ENCODE measurements around the gene CDKN2AIPNL.

Gene CDKN2AIPNL, protein sequence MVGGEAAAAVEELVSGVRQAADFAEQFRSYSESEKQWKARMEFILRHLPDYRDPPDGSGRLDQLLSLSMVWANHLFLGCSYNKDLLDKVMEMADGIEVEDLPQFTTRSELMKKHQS

DNA sequence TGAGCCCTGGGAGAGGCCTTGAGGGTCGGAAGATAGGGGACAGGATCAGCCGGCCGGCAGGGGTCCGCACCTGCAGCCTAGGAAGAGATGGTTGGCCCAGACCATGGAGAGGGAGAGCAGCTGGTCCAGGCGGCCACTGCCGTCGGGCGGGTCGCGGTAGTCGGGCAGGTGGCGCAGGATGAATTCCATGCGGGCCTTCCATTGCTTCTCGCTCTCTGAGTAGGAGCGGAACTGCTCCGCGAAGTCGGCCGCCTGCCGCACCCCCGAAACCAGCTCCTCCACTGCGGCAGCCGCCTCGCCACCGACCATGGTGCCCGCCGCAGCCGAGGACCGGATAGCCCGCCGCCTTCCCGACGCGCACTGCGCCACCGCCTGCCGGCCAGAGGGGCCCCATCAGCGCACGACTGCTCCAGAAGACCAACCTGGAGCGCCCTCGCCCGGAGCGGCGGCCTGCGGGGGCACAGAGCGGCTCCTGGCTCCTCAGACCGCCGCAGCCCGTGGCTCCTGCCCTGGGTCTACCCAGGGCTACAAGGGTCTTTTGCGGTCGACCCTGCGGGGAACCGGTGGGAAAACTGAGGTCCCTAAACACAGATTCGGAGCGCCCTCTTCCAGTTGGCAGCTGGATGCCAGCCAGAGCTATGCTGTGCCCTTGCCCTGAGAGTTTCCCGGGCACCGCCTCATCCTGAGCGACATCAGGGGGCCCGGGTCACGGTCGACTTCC is at the start of gene CDKN2AIPNL:
Gene CDKN2AIPNL (minus strand): TSS at position 336 of the 721 bp plus-strand sequence. CDS start 27 bp downstream, at position 309.
- peak; percentile 84 for DNase-seq

DNA sequence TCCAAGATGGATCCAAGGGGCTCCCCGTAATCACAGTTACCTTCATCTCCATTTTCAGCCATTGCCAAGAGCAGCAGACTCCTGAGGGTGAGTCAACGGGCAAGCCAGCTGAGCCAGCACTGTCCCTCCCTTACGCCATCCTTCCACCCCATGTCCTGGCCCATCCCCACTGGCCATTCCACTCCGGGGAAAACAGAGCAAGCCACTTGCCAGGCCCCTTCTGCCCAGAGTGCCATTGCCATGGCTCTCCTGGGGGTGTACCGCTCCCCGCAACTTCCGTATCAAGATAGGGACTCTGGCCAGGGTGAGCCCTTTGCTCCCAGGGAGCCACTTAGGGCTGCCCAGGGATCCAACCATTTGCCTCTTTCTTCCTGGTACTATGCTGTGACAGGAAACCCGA is 48.9 kb upstream of the CDKN2AIPNL start:
- DNase-seq = no peak

DNA sequence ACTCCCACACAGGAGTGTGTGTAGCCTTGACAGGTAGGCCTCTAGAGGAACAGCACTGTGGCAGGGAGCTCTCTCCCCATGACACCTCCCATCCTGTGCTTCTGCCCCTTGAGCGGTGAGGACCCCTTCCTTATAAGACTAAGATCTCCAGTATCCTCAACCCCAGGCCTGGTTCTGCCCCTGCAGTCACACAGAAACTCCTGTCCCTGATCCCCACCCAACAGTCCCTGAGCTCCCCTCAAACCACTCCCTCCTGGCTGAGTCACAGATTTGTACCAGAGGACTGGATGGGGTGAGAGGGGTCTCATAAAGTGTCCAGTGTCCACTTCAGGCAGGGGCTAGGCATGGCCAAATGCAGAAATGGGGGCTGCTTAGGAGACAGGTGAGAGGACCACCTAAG is 47.8 kb upstream of the CDKN2AIPNL start:
- DNase-seq = no peak

DNA sequence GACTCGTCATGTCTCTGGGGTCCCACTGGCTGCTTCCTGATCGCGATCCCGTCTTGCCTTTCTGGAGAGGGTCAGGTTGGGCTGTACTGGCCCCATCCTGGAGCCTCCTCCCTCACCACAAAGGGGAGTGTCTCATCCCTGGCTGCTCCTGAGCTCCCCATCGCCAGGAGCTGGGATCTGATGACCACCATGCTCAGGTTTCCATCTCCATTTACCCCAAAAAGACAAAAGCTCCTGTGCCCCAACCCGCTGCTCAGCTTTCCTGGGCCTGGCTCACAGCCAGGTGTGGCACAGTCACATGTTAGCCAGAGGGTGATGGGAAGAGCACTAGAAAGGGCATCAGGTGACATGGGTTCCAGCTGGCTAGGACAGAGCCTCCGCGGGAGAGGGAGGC is 47.3 kb upstream of the CDKN2AIPNL start:
- no peak for DNase-seq

DNA sequence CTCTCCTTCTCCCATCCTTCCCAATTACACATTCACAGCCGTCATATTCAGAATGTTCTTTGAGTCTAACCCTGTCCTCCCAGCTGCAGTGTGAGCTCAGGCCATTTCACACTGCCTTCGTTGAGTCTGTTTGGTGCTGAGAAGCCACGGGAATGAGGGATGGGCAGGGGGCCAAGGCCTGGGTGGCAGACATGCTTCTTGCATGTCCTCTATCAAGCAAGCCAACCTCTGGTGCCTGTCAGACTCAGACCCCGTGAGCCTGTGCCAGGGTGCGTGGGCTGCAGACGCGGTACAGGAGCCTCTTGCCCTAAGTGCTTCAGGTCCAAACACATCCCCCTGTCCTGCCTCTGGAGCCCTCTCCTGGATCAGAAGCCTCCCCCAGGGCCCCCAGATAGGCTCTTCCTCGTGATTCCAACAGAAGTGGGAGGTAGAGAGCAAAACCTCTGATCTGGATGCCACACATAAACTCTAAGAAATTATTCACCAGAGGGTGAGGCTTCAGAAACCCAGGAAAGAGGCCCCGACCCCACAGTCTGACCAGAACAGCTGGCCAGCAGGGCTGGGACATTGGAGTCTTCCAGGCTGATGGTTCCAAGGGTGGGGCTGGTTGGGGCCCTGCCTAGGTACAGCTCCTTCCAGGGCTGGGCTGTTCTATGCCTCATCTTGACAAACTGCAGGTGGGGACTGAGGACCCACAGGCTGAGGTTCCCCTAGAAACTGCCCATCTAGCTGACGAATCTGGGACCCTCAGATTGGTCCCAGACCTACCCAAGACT is 46.7 kb upstream of the CDKN2AIPNL start:
- DNase-seq = peak; percentile 53

DNA sequence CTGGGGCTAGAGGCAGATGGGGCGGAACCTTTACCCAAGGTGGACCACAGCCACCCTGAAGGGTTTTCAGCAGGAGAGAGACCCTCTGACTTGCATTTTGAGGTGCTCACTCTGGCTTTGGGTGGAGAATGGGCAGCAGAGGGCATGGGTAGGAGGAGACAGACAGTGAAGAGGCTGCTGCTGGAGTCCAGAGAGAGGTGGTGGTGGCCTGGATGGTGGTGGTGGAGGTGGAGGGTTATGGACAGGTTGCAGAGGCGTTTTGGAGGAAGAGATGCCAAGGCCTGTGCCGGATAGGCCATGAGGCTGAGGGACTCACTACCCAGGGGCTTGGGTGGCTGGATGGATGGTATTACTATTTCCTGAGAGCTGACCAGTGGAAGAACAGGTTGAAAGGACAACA is 46.1 kb upstream of the CDKN2AIPNL start:
- no peak for DNase-seq

DNA sequence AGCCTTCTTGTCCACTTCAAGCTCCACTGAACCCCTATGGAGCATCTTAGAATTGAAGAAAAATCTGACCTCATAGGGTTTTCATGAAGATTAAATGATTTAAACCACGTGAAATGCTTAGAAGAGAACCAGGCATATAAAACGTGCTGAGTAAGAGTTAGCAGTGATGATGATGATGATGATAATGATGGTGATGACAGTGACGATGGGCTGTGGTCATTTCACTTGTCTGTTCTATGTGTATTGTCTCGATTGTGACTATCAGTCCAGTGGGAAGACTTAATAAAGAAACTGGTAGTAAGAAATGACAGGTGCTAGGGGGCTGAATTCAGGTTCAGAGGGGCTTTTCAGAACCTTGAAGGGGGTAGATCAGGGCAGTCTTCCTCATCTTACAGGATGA is 45.1 kb upstream of the CDKN2AIPNL start:
- DNase-seq = no peak

DNA sequence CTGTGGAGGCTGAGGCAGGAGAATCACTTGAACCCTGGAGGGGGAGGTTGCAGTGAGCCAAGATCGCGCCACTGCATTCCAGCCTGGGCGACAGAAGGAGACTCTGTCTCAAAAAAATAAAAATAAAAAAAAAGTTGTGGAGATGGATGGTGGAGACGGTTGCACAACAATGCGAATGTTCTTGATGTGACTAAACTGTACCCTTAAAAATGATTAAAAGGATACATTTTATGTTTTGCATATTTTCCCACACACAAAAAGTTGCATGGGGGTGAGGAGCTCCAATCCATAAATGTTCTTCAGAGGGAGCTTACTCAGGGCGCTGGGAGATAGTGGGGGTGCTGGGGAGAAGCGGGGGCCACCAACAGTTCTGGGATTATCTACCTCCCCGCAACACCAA is 43.8 kb upstream of the CDKN2AIPNL start:
- DNase-seq = no peak

DNA sequence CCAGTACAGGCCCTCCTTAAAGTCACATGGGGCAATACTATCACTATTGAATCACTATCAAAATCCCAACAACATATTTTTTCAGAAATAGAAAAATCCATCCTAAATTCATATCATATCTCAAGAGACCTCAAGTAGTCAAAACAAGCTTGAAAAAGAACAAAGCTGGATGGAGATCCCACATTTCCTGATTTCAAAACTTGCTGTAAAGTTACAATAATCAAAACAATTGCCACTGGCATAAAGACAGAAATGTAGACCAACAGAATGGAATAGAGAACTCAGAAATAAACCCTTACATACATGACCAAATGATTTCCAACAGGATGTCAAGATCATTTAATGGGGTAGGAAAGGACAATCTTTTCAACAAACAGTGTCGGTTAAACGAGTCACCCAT is 41.3 kb upstream of the CDKN2AIPNL start:
- no peak for DNase-seq

DNA sequence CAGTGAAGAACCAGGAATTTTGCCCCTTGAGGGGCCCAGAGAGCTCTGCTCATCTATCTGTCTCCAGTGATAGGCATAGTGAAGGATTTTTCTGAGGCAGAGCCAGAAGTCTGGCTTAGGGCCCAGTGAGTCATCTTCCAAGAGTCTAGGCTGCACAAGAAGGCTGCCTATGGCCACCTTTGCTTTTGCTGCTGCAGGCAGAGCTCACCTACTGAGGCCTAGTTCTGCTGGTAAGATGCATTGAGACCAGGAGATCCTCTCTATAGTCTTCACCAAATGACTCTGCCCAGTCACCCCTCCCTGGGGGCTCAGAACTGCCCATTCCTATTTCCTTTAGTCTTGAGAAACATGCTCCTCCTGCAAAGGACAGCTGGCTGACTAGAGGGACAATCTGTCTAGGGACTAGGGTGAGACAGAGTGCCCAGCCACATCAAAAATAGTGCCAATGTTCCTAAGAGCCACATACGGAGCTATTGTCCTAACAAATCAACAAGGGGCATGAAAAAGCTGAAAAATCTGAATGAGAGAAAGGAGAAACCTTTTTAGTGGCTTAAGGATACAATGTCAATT is 40.3 kb upstream of the CDKN2AIPNL start:
- peak; percentile 87 for DNase-seq

DNA sequence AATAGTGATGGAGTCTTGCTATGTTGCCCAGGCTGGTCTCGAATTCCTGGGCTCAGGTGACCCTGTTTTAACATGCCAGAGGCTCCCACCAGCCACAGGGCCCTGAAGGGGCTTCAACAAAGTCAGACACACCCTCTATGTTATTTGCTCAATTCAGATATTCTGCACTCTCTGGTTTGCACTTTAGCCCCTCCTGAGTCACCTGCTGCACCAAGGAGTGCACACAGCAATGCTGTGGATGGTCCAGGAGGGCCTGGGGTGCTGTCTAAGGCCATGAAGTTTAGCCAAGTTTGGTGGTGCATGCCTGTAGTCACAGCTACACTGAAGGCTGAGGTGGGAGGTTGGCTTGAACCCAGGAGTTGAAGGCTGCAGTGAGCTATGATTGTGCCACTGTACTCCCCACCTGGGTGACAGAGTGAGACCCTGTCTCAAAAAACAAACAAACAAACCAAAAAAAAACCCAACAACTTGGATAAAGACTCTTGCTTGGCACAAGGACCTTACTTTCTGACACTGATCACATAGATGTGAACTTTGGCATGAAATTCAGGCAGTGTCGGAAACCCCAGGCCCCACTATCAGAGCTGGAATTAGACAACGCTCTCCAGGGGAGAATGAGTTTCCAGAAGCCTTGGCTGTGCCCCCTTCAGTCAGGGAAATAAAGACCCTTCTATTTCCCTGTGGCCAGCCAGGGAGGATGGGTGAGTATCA is 39.7 kb upstream of the CDKN2AIPNL start:
- DNase-seq = no peak

DNA sequence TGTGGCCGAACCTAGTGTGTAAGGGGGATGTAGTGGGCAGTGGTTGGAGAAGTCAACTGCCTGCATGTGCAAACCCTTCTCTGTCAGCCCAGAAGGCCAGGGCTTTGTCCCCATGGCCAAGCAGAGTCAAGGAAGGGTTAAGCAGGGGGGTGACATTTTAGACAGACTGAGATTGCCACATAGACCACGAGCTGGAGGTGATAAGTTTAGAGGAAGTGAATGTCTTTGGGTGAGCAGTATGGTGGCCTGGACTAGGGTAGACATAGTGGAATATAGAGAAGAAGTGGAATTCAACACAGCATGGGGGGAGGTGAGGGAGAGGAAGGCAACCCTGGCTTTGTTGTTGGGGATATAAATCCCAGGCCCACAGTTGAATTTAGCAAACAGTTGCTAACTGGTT is 38.7 kb upstream of the CDKN2AIPNL start:
- DNase-seq = no peak

DNA sequence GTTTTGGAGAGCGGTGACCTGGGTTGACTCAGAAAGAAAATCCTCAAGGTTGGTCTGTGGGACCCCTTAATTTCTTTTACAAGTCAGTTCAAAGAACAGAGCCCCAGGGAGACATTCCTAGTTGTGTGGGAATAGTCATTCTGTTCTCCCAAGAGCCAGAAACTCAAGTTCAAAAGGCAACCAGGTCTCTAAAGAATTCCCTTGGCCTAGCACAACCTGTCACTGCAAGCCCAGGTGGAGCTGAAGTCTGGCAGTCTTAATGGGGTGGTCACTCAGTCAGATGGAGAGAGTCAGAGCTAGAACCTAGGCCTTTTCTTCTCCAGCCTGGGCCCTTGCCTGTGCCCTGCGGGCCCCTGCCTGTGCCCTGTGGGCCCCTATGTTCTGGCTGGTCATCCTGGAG is 37.5 kb upstream of the CDKN2AIPNL start:
- DNase-seq = no peak

DNA sequence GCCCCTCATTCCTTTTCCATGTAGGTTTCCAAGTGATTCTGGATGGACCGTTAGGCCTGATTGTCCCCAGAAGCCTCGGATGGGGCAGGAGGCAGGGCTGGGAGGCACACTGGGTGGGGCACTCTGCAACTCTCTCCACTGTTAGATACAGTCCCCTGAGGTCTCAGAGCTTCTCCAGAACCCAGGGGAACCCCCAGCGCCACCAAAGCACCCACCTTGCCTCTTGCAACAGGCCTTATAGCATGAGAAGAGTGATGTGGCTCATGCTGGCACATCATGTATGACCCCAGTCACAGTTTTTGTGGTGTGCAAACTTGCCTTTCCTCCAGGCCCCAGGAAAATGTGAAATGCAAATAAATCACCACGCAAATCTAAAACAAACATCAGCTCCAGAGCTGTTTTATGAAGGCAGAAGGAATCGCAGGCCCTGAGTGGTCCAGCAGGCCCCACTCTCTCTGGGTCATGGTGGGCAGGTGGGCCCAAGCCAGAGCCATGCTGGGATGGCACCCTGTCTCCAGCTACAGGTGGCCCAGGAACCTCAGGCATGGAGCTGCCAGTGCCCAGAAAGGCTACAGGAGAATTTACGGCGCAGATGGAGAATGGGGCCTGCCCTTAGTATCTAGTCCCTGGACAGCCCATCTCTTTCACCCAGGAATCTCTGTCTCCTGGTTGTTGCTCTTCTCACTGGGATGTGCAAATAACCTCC is 36.3 kb upstream of the CDKN2AIPNL start:
- no peak for DNase-seq

DNA sequence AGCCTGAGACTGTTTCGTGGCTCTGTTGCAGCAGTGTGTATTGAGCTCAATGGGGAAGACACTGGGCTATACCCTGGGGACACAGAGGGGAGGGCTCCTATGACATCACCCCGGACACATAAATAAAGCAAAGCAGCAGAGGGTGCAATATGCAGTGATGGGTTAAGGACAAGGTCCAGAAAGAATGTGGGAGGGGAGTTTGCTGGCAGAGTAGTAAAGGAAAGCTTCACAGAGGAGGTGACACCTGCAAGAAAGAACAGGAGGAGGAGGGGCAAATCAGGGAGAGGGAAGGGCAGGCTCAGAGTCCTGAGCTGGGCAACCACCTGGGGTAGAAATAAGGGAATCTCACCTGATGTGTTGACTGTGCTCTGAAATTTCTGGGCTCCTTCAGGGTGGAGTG is 35.3 kb upstream of the CDKN2AIPNL start:
- no peak for DNase-seq

DNA sequence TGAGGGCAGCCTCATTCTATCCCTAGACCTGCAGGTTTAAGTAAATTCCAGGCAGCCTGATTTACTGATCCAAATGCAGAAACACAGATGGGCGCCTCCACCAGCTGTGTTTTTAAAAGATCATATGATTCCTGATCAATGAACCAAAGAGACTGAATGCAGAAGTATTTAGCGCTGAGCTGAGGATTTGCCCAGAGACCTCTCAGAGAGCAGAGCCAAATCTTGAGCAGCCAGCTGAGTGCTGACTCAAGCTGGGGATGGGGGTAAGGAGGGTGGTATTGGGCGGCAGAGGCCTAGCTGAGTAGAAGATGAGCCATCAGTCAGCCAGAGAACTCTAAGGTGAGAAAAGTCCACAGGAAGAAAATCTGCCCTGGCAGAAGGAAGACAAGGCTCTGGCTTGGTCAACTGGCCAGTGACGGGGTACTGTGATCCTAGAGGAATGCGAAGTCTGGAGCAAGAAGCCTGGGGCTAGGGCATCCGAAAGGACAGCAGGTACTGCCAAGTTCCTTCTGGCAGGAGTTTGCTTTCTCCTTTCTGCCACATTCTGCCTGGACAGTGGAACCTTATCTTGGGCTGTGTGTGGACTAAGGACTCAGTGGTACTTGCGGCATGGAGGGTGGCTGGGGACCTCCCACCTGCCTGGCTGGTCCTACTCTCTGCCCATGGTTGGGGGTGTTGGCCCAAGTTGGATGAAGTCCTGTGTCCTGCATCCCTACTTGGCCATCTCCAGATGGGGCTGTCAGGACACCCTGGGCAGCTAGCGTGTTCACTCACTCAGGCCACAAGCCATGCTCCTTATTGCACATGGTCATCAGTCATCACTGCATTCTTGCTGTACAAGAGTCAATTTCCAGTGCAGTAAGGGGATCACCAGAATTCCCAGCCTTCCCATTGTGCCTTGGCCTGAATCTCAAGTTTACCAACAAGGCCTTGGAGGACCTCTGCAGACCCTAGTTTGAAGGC is 34.5 kb upstream of the CDKN2AIPNL start:
- DNase-seq = no peak

DNA sequence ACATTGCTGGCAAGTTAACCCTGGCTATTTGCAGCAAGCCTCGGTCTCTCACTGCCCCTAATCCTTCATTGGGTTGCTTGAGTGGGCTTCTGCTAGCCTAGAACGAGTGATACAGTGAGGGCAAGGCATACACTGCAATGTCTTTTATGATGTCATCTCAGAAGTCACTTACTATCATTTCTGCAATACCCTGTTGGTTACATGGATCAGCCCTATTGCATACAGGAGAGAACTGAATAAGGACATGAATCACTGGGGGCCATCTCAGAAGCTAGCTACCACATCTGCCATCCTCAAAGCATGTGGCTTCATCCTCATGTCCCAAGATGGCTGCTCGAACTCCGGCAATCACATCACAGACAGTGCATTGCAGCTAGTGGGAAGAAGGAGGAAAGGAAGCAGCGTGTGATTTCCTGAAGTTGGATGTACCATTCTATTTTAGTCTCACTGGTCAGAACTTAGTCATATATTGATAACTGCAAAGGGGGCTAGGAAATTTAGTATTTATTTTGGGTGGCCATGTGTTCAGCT is 33.3 kb upstream of the CDKN2AIPNL start:
- no peak for DNase-seq

DNA sequence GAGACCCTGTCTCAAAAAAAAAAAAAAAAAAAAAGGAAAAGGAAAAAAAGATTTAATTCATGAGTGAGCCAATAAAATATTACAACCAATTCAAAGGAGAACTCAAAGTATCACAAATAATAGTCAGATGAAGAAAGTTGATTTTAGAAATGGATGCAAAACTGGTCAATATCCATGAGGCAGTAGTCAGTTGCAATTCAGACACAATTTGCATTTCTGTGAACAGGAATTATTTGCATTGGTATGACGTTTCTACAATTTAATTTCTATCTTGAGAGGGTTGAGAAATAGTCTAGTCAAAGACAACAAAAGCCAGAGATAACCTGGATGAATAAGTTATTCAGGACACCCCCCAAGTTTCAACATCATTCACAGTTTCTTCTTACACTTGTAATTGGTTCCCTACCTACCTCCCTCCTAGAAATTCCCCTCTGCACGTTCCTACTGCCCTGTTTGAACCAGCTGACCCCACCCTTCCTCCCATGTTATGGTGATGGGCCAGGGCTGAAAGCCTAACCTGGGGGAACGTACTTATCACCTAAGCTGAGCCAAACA is 28.6 kb upstream of the CDKN2AIPNL start:
- DNase-seq = no peak

DNA sequence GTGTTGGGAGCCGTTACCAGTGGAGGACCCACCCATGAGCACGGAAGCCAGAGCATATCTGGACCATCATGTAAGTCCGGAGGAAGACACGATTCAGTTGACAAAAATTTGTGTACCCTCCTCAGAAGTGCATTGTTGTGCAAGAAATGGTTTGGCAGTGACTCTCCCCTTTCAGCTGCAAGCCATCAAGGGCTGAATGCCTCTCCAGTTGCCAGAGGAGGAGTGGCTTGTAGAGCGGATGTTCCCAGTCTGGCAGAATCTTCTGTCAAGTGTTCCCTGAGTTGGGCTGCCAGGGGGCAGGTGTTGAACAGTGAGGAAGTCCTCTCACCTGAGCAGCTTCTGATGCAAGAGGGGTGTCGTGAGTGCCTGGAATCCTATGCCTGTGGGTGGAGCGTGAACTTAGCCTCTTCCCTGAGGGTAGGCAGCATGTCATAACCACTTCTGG is 27.6 kb upstream of the CDKN2AIPNL start:
- DNase-seq = peak; percentile 94

DNA sequence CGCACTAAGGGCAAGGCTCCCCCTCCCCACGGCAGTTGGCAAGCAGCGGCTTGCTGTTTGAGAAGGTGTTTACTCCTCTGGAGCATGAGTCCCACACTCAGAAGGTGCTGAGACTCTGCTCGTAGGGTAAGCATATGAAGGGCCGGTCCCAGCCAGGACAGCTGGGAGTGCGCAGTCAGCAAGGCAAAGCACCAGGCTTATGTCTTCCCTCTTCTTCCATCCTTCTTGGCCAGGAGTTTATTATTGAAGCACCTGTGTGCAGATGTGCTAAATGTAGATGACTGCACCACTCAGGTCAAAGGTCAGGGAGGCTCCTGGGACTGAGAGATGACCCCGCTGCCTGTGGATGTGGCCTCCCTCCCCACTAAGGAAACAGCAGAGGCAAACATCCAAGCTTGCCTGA is 27.0 kb upstream of the CDKN2AIPNL start:
- no peak for DNase-seq

Measured in fibroblast of skin of right quadriceps (primary cell).